ENCODE measurements around the gene XPO4.

XPO4 gene

GRCh38 chr13:20826843-20827560, 75.5 kb downstream of the XPO4 start:
- no peak for DNase-seq (ENCODE audit: low spot score)

GRCh38 chr13:20826301-20826700, 76.2 kb downstream of the XPO4 start:
- no peak for DNase-seq (ENCODE audit: low spot score)

- DNase-seq (ENCODE audit: low spot score), result no peak
Observed at GRCh38 chr13:20825477-20825875, 77.1 kb downstream of the XPO4 start.

- DNase-seq (ENCODE audit: low spot score), result no peak
Observed at GRCh38 chr13:20824762-20825476, 77.6 kb downstream of the XPO4 start.

- DNase-seq (ENCODE audit: low spot score), result no peak
Observed at GRCh38 chr13:20823071-20823470, 79.5 kb downstream of the XPO4 start.

- DNase-seq (ENCODE audit: low spot score), result no peak
Observed at GRCh38 chr13:20822406-20822805, 80.1 kb downstream of the XPO4 start.

GRCh38 chr13:20819715-20820114, 82.8 kb downstream of the XPO4 start:
- no peak for DNase-seq (ENCODE audit: low spot score)

GRCh38 chr13:20815464-20815863, 87.1 kb downstream of the XPO4 start:
- no peak for DNase-seq (ENCODE audit: low spot score)

- no peak for DNase-seq (ENCODE audit: low spot score)
Observed at GRCh38 chr13:20814224-20814910, 88.2 kb downstream of the XPO4 start.

GRCh38 chr13:20812890-20813289, 89.7 kb downstream of the XPO4 start:
- no peak for DNase-seq (ENCODE audit: low spot score)

- DNase-seq (ENCODE audit: low spot score), result no peak
Observed at GRCh38 chr13:20810808-20811207, 91.7 kb downstream of the XPO4 start.

GRCh38 chr13:20808874-20809273, 93.7 kb downstream of the XPO4 start:
- DNase-seq (ENCODE audit: low spot score), result no peak

- peak; percentile 53 for DNase-seq (ENCODE audit: low spot score)
Observed at GRCh38 chr13:20803180-20803965, 99.2 kb downstream of the XPO4 start.

- DNase-seq (ENCODE audit: low spot score), result no peak
Observed at GRCh38 chr13:20801707-20802106, 100.8 kb downstream of the XPO4 start.

- DNase-seq (ENCODE audit: low spot score), result no peak
Observed at GRCh38 chr13:20799726-20800416, 102.7 kb downstream of the XPO4 start.

- no peak for DNase-seq (ENCODE audit: low spot score)
Observed at GRCh38 chr13:20798027-20798426, 104.5 kb downstream of the XPO4 start.

GRCh38 chr13:20796791-20797508, 105.6 kb downstream of the XPO4 start:
- DNase-seq (ENCODE audit: low spot score), result no peak

- no peak for DNase-seq (ENCODE audit: low spot score)
Observed at GRCh38 chr13:20789665-20790064, 112.9 kb downstream of the XPO4 start.

- no peak for DNase-seq (ENCODE audit: low spot score)
Observed at GRCh38 chr13:20788312-20788711, 114.2 kb downstream of the XPO4 start.

- no peak for DNase-seq (ENCODE audit: low spot score)
Observed at GRCh38 chr13:20787180-20787579, 115.4 kb downstream of the XPO4 start.

- DNase-seq (ENCODE audit: low spot score), result no peak
Observed at GRCh38 chr13:20782116-20782708, 120.3 kb downstream of the XPO4 start.

Measured in hematopoietic multipotent progenitor cell treated with erythropoietin and hydrocortisone succinate and interleukin-3 and kit ligand, for 17 days (in vitro differentiated cells).